HEK293 (cell line): ENCODE data around the gene TUSC1.

Experiments
- CTCF ChIA-PET: fragments of 350-600 bp; formaldehyde crosslinking; extraction: SDS; loops from one replicate; lab custom pipeline; 2021; ENCODE audit warnings: antibody characterized with exemption; lab: Yijun Ruan, JAX
- POLR2A ChIA-PET: fragments of 300-600 bp; formaldehyde crosslinking; extraction: SDS; loops from one replicate; lab custom pipeline; 2020; ENCODE audit warnings: antibody characterized with exemption, inconsistent platforms; lab: Yijun Ruan, JAX
- H3K27ac ChIP-seq: fragments of 200-500 bp; sonication (Bioruptor generic); 2 replicates; pipeline ENCODE4 v1.5.1; 2014; ENCODE audit warnings: low read depth, low read length, control low read depth, inconsistent platforms; ENCODE audit errors: extremely low read depth
- H3K36me3 ChIP-seq, 2 experiments: fragments of 200-500 bp in 1 of 2; sonication (Bioruptor generic) in 1 of 2; 1 replicate in 1 of 2; 2 replicates in 1 of 2; pipeline ENCODE4 v1.5.1; 2014 to 2017; ENCODE audit warnings: inconsistent platforms in 2 of 2, low read length in 2 of 2; ENCODE audit not compliant: control insufficient read depth in 2 of 2, insufficient read depth in 1 of 2
- H3K4me1 ChIP-seq: fragments of 200-500 bp; sonication (Bioruptor generic); 2 replicates; pipeline ENCODE4 v1.5.1; 2014; ENCODE audit warnings: mild to moderate bottlenecking, low read length, inconsistent platforms; ENCODE audit not compliant: control insufficient read depth, insufficient read depth
- H3K4me3 ChIP-seq: 2 replicates; pipeline ENCODE4 v1.5.1; 2011; ENCODE audit warnings: low read depth, mild to moderate bottlenecking, control low read depth, low read length, moderate library complexity
- H3K9me3 ChIP-seq: fragments of 200-500 bp; sonication (Bioruptor generic); 2 replicates; pipeline ENCODE4 v1.5.1; 2014; ENCODE audit warnings: low read depth, low read length, inconsistent platforms; ENCODE audit not compliant: control insufficient read depth, insufficient read depth
- GLIS1 ChIP-seq: fragments of 450-650 bp; formaldehyde crosslinking; IDR thresholded peaks from 2 replicates; pipeline ENCODE4 v1.5.1; 2016; ENCODE audit warnings: missing biosample characterization, missing genetic modification characterization
- HIC1 ChIP-seq: fragments of 450-650 bp; formaldehyde crosslinking; IDR thresholded peaks from 2 replicates; pipeline ENCODE4 v1.5.1; 2016; ENCODE audit warnings: missing biosample characterization, missing genetic modification characterization
- HOXA7 ChIP-seq: sonication (generic); formaldehyde crosslinking; IDR thresholded peaks from 2 replicates; pipeline ENCODE4 v1.8.1; 2022; ENCODE audit warnings: missing genetic modification reagents, borderline replicate concordance
- KLF8 ChIP-seq: fragments of 450-650 bp; formaldehyde crosslinking; IDR thresholded peaks from 2 replicates; pipeline ENCODE4 v1.5.1; 2016; ENCODE audit warnings: missing biosample characterization, missing genetic modification characterization
- OSR2 ChIP-seq: fragments of 450-650 bp; formaldehyde crosslinking; IDR thresholded peaks from 2 replicates; pipeline ENCODE4 v1.5.1; 2016; ENCODE audit warnings: missing biosample characterization, missing genetic modification characterization
- PBX3 ChIP-seq: sonication (generic); formaldehyde crosslinking; IDR thresholded peaks from 2 replicates; pipeline ENCODE4 v1.8.1; 2022; ENCODE audit warnings: mild to moderate bottlenecking, moderate library complexity, missing genetic modification reagents
- PRDM10 ChIP-seq: fragments of 450-650 bp; formaldehyde crosslinking; IDR thresholded peaks from 2 replicates; pipeline ENCODE4 v1.5.1; 2016; ENCODE audit warnings: missing biosample characterization, missing genetic modification characterization
- SP2 ChIP-seq: fragments of 450-650 bp; formaldehyde crosslinking; IDR thresholded peaks from 2 replicates; pipeline ENCODE4 v1.5.1; 2016; ENCODE audit warnings: missing biosample characterization, missing genetic modification characterization
- SP3 ChIP-seq: fragments of 450-650 bp; formaldehyde crosslinking; IDR thresholded peaks from 2 replicates; pipeline ENCODE4 v1.5.1; 2016; ENCODE audit warnings: missing biosample characterization, missing genetic modification characterization
- TCF7L2 ChIP-seq: IDR thresholded peaks from 2 replicates; pipeline ENCODE4 v1.6.1; 2011; ENCODE audit warnings: low read depth, mild to moderate bottlenecking, inconsistent platforms, low read length, moderate library complexity, borderline replicate concordance
- ZBTB26 ChIP-seq: fragments of 450-650 bp; formaldehyde crosslinking; optimal IDR thresholded peaks from 2 replicates; pipeline ENCODE3; 2016; ENCODE audit warnings: missing biosample characterization, mild to moderate bottlenecking, missing genetic modification characterization
- ZEB2 ChIP-seq: fragments of 450-650 bp; formaldehyde crosslinking; IDR thresholded peaks from 2 replicates; pipeline ENCODE4 v1.5.1; 2016; ENCODE audit warnings: missing biosample characterization, missing genetic modification characterization
- ZFHX2 ChIP-seq: fragments of 450-650 bp; formaldehyde crosslinking; conservative IDR thresholded peaks from 2 replicates; pipeline ENCODE4 v1.5.1; 2016; ENCODE audit warnings: missing biosample characterization, missing genetic modification characterization
- ZIC2 ChIP-seq: fragments of 450-650 bp; formaldehyde crosslinking; IDR thresholded peaks from 2 replicates; pipeline ENCODE4 v1.5.1; 2016; ENCODE audit warnings: missing biosample characterization, missing genetic modification characterization
- ZNF114 ChIP-seq: fragments of 450-650 bp; formaldehyde crosslinking; IDR thresholded peaks from 2 replicates; pipeline ENCODE4 v1.5.0; 2017; ENCODE audit warnings: missing biosample characterization, missing genetic modification characterization
- ZNF157 ChIP-seq: fragments of 450-650 bp; formaldehyde crosslinking; IDR thresholded peaks from 2 replicates; pipeline ENCODE4 v1.5.1; 2016; ENCODE audit warnings: missing biosample characterization, missing genetic modification characterization
- ZNF366 ChIP-seq: fragments of 450-650 bp; formaldehyde crosslinking; conservative IDR thresholded peaks from 2 replicates; pipeline ENCODE4 v1.5.1; 2016; ENCODE audit warnings: missing biosample characterization, missing genetic modification characterization
- ZNF423 ChIP-seq: fragments of 450-650 bp; formaldehyde crosslinking; IDR thresholded peaks from 2 replicates; pipeline ENCODE4 v1.5.1; 2016; ENCODE audit warnings: missing biosample characterization, missing genetic modification characterization
- ZNF449 ChIP-seq: fragments of 450-650 bp; formaldehyde crosslinking; IDR thresholded peaks from 2 replicates; pipeline ENCODE4 v1.5.1; 2017; ENCODE audit warnings: missing biosample characterization, mild to moderate bottlenecking, missing genetic modification characterization, moderate library complexity
- ZNF561 ChIP-seq: fragments of 450-650 bp; IDR thresholded peaks from 2 replicates; pipeline ENCODE4 v1.5.1; 2018; ENCODE audit warnings: missing biosample characterization, missing genetic modification characterization, borderline replicate concordance
- ZNF600 ChIP-seq: fragments of 450-650 bp; formaldehyde crosslinking; IDR thresholded peaks from 2 replicates; pipeline ENCODE4 v1.5.1; 2016; ENCODE audit warnings: missing biosample characterization, missing genetic modification characterization
- ZNF610 ChIP-seq: fragments of 450-650 bp; formaldehyde crosslinking; IDR thresholded peaks from 2 replicates; pipeline ENCODE4 v1.5.1; 2016; ENCODE audit warnings: missing biosample characterization, missing genetic modification characterization, borderline replicate concordance
- ZNF645 ChIP-seq: fragments of 450-650 bp; formaldehyde crosslinking; IDR thresholded peaks from 2 replicates; pipeline ENCODE4; 2016; ENCODE audit warnings: missing biosample characterization, missing genetic modification characterization
- ZNF660 ChIP-seq: fragments of 450-650 bp; IDR thresholded peaks from 2 replicates; pipeline ENCODE4 v1.5.1; 2018; ENCODE audit warnings: missing biosample characterization, mild to moderate bottlenecking, missing genetic modification characterization
- ZSCAN16 ChIP-seq: fragments of 450-650 bp; formaldehyde crosslinking; IDR thresholded peaks from 2 replicates; pipeline ENCODE4 v1.5.1; 2016; ENCODE audit warnings: missing biosample characterization, missing genetic modification characterization

TUSC1 gene

GRCh38 chr9:25678147-25678666 lies at the start of gene TUSC1:
TSS of gene TUSC1 (minus strand) at chr9:25678444. CDS start at chr9:25678312, 132 bp downstream.
- Histone ChIP-seq H3K9me3 (no peaks in the 10 kb centered on the region), H3K4me3 (peak within 1 kb of the TSS; percentile 77), H3K27ac (peak within 1 kb of the TSS; percentile 99), H3K4me1 (no peaks in the 10 kb centered on the region), H3K36me3 (no peaks in the 10 kb centered on the region)
- ChIA-PET POLR2A (interaction anchor here (0.7 to 1.4 kb wide), 4 partner anchors 9 to 38 kb away, joined by 4 to 8 read pairs (median 4); no protein-coding TSS in a partner anchor), CTCF (no interaction called here)
- TF ChIP-seq ZSCAN16 (tag by site-specific recombination) (no peak), ZNF423 (tag by site-specific recombination) (peak; percentile 43; the same call in 1 of the 2 replicates), TCF7L2 (no peak), ZNF645 (tag by site-specific recombination) (no peak), ZEB2 (tag by site-specific recombination) (peak; percentile 34; the same call in 1 of the 2 replicates), ZNF610 (tag by site-specific recombination) (no peak), GLIS1 (tag by site-specific recombination) (peak; percentile 80), ZFHX2 (tag by site-specific recombination) (peak; percentile 44), KLF8 (tag by site-specific recombination) (0 out of 2 replicates have a peak, but pooled peaks have one; percentile 30), HIC1 (tag by site-specific recombination) (0 out of 2 replicates have a peak, but pooled peaks have one; percentile 28), HOXA7 (CRISPR knock-in tag) (0 out of 2 replicates have a peak, but pooled peaks have one; percentile 13), PRDM10 (tag by site-specific recombination) (0 out of 2 replicates have a peak, but pooled peaks have one; percentile 20), OSR2 (no peak), SP2 (tag by site-specific recombination) (0 out of 2 replicates have a peak, but pooled peaks have one; percentile 14), ZNF600 (tag by site-specific recombination) (peak; percentile 56), ZIC2 (tag by site-specific recombination) (peak; percentile 57), ZNF449 (0 out of 2 replicates have a peak, but pooled peaks have one; percentile 36), ZNF561 (tag by site-specific recombination) (0 out of 2 replicates have a peak, but pooled peaks have one; percentile 69), PBX3 (CRISPR knock-in tag) (peak; percentile 79; the same call in 1 of the 2 replicates), ZNF366 (tag by site-specific recombination) (0 out of 2 replicates have a peak, but pooled peaks have one; percentile 12), ZNF114 (tag by site-specific recombination) (no peak), ZBTB26 (tag by site-specific recombination) (peak; percentile 66), SP3 (tag by site-specific recombination) (no peak), ZNF157 (tag by site-specific recombination) (no peak), ZNF660 (tag by site-specific recombination) (0 out of 2 replicates have a peak, but pooled peaks have one; percentile 43)
